Stimulated activated CD4-positive, alpha-beta T cell treated with anti-CD3 and anti-CD28 coated beads, TNF-alpha, amount 100 ng/mL, for 48 hours (primary cell): ENCODE results near the gene DIP2A.

Source experiments
- DNase-seq, 3 donors: peaks; one replicate each; pipeline ENCODE4 v3.0.0-alpha.2; 2020; ENCODE audit warnings: low read depth in 3 of 3

The DIP2A gene

GRCh38 chr21:46480466-46480865 lies 21.8 kb downstream of the DIP2A start:
- DNase-seq, result no peak

GRCh38 chr21:46482225-46482845 lies 23.6 kb downstream of the DIP2A start:
- no peak for DNase-seq

GRCh38 chr21:46482846-46483231 lies 24.1 kb downstream of the DIP2A start:
- no peak for DNase-seq

GRCh38 chr21:46483300-46484295 lies 24.9 kb downstream of the DIP2A start:
- DNase-seq, result no peak

- DNase-seq, result no peak
These were observed 27.9 kb downstream of the DIP2A start for GRCh38 chr21:46486481-46487126.

- DNase-seq, result no peak
These were observed 30.5 kb downstream of the DIP2A start for GRCh38 chr21:46489162-46489663.

- no peak for DNase-seq
These were observed 31.1 kb downstream of the DIP2A start for GRCh38 chr21:46489800-46490199.

GRCh38 chr21:46491553-46491952 lies 32.9 kb downstream of the DIP2A start:
- DNase-seq, result no peak

- DNase-seq, result no peak
These were observed 34.2 kb downstream of the DIP2A start for GRCh38 chr21:46492851-46493250.

GRCh38 chr21:46493828-46494227 lies 35.1 kb downstream of the DIP2A start:
- no peak for DNase-seq

GRCh38 chr21:46498335-46499050 lies 39.8 kb downstream of the DIP2A start:
- DNase-seq, result no peak

- no peak for DNase-seq
These were observed 41.7 kb downstream of the DIP2A start for GRCh38 chr21:46500224-46500861.

GRCh38 chr21:46503922-46504550 lies 45.3 kb downstream of the DIP2A start:
- no peak for DNase-seq

- no peak for DNase-seq
These were observed 46.0 kb downstream of the DIP2A start for GRCh38 chr21:46504666-46505065.

GRCh38 chr21:46507562-46507961 lies 48.9 kb downstream of the DIP2A start:
- no peak for DNase-seq

- no peak for DNase-seq
These were observed 51.2 kb downstream of the DIP2A start for GRCh38 chr21:46509741-46510502.

GRCh38 chr21:46515109-46515508 lies 56.4 kb downstream of the DIP2A start:
- DNase-seq, result no peak

- DNase-seq, result no peak
These were observed 57.4 kb downstream of the DIP2A start for GRCh38 chr21:46516068-46516467.

GRCh38 chr21:46517361-46517760 lies 58.7 kb downstream of the DIP2A start:
- no peak for DNase-seq
